Stimulated activated memory B cell treated with anti-CD40 and anti-IgM and Interleukin-4, amounts not matched to agents 10 μg/mL and 1 μg/mL and 100 μg/mL, for 72 hours (primary cell): ENCODE measurements around the gene NOC2L.

Experiments used
- ATAC-seq: fragments of 150-1000 bp; cut with Tn5 transposase; 2 replicates; pipeline ENCODE4 v1.10.0; 2021
- H3K27ac Mint-ChIP-seq: one replicate; pipeline ENCODE4 v1.8.0; 2022; ENCODE audit warnings: mild to moderate bottlenecking, mixed read lengths
- H3K27me3 Mint-ChIP-seq: one replicate; pipeline ENCODE4 v1.8.0; 2022; ENCODE audit warnings: mixed read lengths
- H3K36me3 Mint-ChIP-seq: one replicate; pipeline ENCODE4 v1.8.0; 2022; ENCODE audit warnings: mixed read lengths
- H3K4me1 Mint-ChIP-seq: one replicate; pipeline ENCODE4 v1.8.0; 2022; ENCODE audit warnings: mixed read lengths
- H3K4me3 Mint-ChIP-seq: one replicate; pipeline ENCODE4 v1.8.0; 2022; ENCODE audit warnings: mild to moderate bottlenecking, moderate library complexity, mixed read lengths
- H3K9me3 Mint-ChIP-seq: one replicate; pipeline ENCODE4 v1.8.0; 2022; ENCODE audit warnings: mixed read lengths

Gene NOC2L

DNA sequence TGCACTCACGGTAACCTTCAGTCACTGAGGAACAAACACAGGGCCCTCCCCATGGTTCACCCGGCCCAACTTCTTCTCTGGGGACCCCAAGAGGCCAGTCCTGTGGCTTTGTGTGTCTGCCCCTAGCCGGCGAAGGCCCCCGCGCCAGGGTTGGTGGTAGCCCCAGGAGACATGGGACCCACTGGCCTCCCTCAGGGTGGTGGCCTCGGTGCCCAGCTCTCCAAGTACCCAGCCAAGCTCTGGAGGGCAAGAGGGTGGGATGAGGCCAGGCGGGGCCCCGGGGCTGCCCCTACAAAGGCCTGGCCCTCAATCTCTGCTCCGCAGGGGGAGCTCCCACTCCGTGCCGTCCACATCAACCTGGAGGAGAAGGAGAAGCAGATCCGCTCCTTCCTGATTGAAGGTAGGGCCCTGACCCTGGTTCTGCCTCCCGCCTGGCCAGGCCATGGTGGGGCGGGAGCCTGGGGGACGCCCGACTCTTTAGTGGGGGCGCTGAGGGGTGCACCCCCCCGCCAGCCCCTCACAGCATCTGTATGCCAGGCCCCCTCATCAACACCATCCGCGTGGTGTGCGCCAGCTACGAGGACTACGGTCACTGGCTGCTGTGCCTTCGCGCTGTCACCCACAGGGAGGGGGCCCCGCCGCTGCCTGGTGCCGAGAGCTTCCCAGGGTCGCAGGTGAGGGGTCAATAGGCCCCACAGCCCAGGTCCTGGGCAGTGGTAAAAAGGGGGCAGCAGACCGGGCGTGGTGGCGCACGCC lies 12.9 kb upstream of the NOC2L start:
- Mint-ChIP-seq H3K27me3 (peaks cover 61% of the 10 kb centered on the region), H3K9me3 (no peaks in the 10 kb centered on the region), H3K36me3 (no peaks in the 10 kb centered on the region), H3K4me3 (no peak overlapping the region), H3K4me1 (peaks cover 7% of the 10 kb centered on the region), H3K27ac (no peak overlapping the region)
- ATAC-seq: no peak

DNA sequence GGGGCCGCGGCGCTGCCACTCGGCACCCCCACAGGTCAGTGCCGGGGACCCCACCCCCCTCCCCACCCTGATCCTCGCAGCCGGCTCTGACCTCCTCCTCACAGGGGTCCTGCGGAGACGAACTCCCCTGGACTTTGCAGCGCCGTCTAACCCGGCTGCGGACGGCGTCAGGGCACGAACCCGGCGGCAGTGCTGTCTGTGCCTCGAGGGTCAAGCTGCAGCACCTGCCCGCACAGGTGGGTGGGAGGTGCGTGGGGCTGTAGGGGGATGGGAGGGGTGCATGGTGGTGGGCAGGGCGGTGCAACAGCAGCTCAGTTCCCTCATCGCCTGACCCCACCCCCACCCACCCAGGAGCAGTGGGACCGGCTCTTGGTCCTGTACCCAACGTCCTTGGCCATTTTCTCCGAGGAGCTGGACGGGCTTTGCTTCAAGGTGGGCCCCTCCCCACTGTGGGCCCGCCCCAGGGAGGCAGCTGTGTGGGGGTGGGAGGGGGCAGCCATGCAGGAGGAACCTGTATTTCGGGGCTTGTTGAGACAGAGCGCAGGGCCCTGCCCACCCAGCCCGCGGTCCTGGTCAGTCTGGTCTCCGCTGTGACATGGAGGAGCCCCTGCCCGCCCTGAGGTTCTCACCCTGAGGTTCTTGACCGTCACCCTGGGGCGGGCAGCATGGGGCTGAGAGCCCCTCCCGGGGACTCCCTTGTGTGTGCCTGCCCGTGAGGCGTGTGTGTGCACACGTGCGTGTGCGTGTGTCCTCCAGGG lies 12.1 kb upstream of the NOC2L start:
- H3K4me3 Mint-ChIP-seq: no peak overlapping the region
- no peaks in the 10 kb centered on the region for H3K9me3 Mint-ChIP-seq
- ATAC-seq: no peak
- no peak overlapping the region for H3K27ac Mint-ChIP-seq
- H3K4me1 Mint-ChIP-seq: peaks cover 7% of the 10 kb centered on the region
- no peaks in the 10 kb centered on the region for H3K36me3 Mint-ChIP-seq
- peaks cover 60% of the 10 kb centered on the region for H3K27me3 Mint-ChIP-seq

DNA sequence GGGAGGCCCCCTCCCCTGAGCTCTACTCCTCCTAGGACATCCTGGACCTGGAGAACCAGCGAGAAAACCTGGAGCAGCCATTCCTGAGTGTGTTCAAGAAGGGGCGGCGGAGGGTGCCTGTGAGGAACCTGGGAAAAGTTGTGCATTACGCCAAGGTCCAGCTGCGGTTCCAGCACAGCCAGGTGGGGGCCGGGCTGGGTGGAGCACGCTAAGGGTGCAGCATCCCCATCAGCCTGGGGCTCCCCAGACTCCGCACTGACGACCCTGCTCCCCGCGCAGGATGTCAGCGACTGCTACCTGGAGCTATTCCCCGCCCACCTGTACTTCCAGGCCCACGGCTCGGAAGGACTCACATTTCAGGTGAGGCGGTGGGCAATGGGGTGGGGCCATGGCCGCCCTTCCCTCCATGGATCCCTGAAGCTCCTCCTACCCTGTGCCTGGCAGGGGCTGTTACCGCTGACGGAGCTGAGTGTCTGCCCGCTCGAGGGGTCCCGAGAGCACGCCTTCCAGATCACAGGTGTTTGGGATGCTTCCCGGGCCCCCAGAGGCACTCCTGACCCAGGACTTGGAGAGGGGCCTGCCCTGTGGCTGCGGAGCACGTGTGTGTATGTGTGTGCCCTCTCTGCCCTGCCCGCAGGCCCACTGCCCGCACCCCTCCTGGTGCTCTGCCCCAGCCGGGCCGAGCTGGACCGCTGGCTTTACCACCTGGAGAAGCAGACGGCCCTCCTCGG lies 11.4 kb upstream of the NOC2L start:
- no peak overlapping the region for H3K4me3 Mint-ChIP-seq
- H3K27ac Mint-ChIP-seq: no peak overlapping the region
- no peaks in the 10 kb centered on the region for H3K9me3 Mint-ChIP-seq
- ATAC-seq: no peak
- H3K4me1 Mint-ChIP-seq: no peaks in the 10 kb centered on the region
- H3K27me3 Mint-ChIP-seq: peaks cover 53% of the 10 kb centered on the region
- H3K36me3 Mint-ChIP-seq: no peaks in the 10 kb centered on the region

DNA sequence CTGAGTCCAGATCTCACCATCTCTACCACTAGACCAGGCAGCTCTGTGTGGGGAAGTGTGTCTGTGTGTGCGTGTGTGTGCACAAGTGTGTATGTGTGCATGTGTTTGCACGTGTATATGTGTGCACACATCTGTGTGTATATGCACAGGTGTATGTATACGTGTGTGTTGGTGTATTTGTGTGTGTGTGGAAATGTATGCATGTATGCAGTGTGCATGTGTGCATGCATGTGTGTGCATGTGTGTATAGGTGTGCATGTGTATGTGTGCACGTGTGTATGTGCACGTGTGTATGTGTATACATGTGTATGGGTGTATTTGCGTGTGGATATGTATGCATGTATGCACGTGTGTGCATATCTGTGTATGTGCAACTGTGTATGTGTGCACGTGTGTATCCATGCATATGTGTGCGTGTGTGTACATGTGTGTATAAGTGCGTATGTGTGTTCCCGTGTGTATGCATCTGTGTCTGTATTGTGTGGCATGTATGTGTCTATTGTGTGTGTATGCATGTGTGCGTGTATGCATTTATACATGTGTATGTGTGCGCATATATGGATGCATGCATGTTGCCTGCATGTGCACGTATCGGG lies 10.3 kb upstream of the NOC2L start:
- H3K27me3 Mint-ChIP-seq: peaks cover 42% of the 10 kb centered on the region
- H3K9me3 Mint-ChIP-seq: no peaks in the 10 kb centered on the region
- no peak overlapping the region for H3K4me3 Mint-ChIP-seq
- H3K27ac Mint-ChIP-seq: no peak overlapping the region
- H3K36me3 Mint-ChIP-seq: no peaks in the 10 kb centered on the region
- ATAC-seq: no peak
- H3K4me1 Mint-ChIP-seq: no peaks in the 10 kb centered on the region

DNA sequence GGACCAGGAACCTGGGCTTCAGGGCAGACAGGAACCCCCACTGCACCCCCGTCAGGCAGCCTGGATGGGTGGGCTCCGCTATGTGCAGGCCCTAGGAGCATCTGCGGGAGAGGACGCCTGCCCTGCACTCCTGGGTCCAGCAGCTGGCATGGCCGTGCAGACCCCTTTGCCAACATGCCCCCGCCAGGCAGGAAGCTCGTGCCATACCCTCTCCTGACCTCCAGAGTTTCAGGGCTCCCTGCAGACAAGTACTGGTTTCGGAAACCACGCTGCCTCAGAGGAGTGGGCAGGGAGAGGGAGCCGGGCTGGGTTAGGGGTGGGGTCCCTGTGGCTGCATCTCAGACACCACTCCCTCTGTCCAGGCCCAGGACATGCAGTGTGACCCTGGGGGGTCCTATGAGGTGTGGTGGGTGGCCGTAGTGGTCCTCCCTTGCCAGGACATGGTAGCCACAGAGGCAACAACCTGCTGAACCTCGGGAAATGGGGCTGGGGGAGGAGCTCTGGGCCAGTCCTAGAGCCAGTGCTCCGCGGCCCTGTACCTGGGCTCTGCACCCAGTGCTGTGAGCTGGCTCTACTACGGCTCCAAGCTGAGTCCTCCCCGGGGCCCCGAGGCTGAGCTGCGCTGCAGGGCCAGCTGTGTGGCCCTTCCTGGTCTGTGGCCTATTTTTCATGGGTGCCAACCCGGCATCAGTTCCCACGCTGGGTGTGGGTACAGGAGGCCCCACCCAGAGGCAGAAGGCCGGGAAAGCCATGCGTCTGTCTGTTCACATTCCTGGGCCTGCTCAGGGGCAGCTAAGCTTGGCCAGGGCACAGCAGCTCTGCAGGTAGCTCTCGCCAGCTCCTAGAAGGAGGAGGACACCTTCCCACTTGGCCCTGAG lies 8.6 kb upstream of the NOC2L start:
- Mint-ChIP-seq H3K27ac (no peak overlapping the region), H3K4me3 (no peak overlapping the region)

DNA sequence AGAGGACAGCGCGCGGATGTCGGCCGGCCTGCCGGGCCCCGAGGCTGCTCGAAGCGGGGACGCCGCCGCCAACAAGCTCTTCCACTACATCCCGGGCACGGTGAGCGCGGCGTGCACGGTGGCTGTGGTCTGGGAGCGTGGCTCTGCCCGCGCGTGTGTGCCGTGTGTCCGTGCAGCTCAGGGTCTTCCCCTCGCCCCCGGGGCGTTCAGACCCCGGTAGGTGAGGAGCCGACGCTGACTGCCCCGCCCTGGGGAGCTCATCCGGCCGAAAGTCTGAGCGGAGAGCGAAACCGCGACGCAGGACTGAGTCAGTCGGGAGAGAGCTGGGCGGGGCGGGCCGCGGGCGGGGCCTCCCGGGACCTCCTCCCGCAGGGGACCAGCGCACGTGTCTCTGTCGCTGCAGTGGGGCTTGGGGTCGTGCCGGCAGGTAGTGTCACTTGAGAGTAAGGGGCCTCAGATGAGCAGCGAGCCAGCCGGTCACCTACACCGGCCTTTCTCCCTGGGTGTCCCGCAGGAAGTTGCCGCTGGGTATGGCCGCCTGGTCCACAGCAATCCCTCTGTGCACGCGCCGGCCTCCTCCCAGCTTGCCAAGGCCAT lies 7.7 kb upstream of the NOC2L start:
- ATAC-seq: peak; percentile 80
- peak overlapping the region; percentile 83 for H3K4me3 Mint-ChIP-seq
- H3K4me1 Mint-ChIP-seq: peaks cover 6% of the 10 kb centered on the region
- H3K27ac Mint-ChIP-seq: no peak overlapping the region
- peaks cover 4% of the 10 kb centered on the region for H3K36me3 Mint-ChIP-seq
- no peaks in the 10 kb centered on the region for H3K9me3 Mint-ChIP-seq
- H3K27me3 Mint-ChIP-seq: peaks cover 17% of the 10 kb centered on the region

More for the DNA sequence above, 8.6 kb upstream of the NOC2L start:
- H3K27me3 Mint-ChIP-seq: peaks cover 26% of the 10 kb centered on the region
- no peaks in the 10 kb centered on the region for H3K9me3 Mint-ChIP-seq
- no peaks in the 10 kb centered on the region for H3K36me3 Mint-ChIP-seq
- no peak for ATAC-seq
- H3K4me1 Mint-ChIP-seq: no peaks in the 10 kb centered on the region

DNA sequence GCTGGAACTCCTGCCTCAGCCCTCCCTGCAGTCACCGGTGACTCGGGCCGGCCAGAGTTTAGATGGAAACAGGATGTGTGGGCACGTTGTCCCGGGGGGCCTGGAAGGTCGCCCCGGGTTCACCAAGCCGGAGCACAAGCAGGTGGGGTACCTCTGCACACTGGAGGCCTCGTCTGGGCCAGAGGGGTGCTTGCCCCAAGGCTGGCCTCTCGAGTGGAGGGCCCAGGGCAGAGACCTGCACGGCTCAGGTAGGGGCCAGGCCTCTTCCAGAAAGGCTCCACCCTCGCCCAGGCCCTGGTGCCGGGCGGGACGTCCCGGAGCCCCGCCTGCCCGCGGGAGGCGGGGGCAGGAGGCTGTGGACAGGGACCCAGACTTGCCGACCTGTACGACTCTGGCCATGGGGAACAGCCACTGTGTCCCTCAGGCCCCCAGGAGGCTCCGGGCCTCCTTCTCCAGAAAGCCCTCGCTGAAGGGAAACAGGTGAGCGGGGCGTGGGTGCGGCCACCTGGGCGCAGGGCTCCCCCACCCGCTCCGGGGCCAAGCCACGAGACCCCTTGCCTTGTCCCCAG lies 7.2 kb upstream of the NOC2L start, which contains the start of gene PLEKHN1:
TSS of gene PLEKHN1 (plus strand) at position 348 of the 569 bp plus-strand sequence. CDS start at position 398, 50 bp downstream.
- Mint-ChIP-seq H3K27ac (no peak within 1 kb of the TSS), H3K4me3 (peak within 1 kb of the TSS; percentile 83), H3K4me1 (peaks cover 12% of the 10 kb centered on the region), H3K36me3 (peaks cover 4% of the 10 kb centered on the region), H3K27me3 (peaks cover 11% of the 10 kb centered on the region), H3K9me3 (no peaks in the 10 kb centered on the region)
- ATAC-seq: peak; percentile 62

DNA sequence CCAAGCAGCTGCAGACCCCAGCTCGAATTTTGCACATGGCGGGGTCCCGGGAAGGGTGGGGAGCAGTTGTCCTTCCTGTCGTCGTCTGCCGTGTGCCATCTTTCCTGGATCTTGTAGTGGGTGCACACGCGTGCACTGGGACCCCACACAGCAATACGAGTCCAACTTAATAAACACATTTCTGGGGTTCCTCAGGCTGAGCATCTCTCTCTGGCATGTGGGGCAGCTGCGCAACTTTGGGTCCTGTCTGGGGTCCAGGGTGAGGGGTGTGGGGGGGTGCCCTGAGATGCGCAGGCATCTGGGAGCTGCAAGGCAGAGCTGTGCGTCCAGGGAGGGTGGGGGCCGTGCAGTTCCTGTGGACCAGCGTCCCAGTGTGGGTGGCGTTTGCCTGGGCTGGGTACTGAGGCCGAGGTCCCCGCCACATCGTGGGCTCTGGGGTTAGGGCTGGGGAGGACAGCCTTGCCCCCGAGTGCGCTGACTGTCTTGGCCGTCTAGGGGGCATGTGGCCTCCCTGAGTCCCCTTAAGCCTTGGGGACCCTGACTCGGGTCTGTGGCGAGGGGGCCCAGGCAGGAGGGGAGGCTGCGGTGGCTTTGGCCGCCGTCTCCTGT lies 6.6 kb upstream of the NOC2L start:
- H3K9me3 Mint-ChIP-seq: no peaks in the 10 kb centered on the region
- H3K27ac Mint-ChIP-seq: no peak overlapping the region
- peaks cover 10% of the 10 kb centered on the region for H3K27me3 Mint-ChIP-seq
- ATAC-seq: no peak
- peak overlapping the region; percentile 26 for H3K4me3 Mint-ChIP-seq
- peaks cover 12% of the 10 kb centered on the region for H3K4me1 Mint-ChIP-seq
- peaks cover 4% of the 10 kb centered on the region for H3K36me3 Mint-ChIP-seq

DNA sequence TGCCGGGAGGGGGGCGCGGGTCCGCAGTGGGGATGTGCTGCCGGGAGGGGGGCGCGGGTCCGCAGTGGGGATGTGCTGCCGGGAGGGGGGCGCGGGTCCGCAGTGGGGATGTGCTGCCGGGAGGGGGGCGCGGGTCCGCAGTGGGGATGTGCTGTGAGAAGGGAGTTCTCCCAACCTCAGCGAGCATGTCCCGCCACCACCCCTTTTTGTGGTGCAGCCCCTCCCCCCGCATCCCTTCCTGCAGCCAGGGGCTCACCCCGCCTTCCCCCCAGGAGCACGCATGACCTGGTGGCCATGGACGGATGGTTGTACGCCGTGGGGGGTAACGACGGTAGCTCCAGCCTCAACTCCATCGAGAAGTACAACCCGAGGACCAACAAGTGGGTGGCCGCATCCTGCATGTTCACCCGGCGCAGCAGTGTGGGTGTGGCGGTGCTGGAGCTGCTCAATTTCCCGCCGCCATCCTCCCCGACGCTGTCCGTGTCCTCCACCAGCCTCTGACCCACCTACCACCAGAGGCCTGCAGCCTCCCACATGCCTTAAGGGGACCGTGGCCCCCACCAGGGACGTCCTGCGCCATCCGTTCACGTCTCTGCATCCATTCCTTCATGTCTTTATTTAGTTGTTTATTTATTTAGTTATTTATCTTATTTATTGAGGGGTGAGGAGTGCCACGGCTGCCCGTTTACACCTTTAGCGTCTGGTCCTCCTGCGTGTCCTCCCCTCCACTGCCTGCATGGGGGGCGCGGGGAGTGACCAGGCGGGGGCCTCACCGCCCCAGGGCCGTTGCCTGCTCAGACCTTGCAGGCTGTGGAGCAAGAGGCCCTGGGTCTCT lies 5.9 kb upstream of the NOC2L start:
- Mint-ChIP-seq H3K27ac (no peak overlapping the region), H3K4me3 (no peak overlapping the region), H3K4me1 (peaks cover 12% of the 10 kb centered on the region), H3K9me3 (no peaks in the 10 kb centered on the region), H3K27me3 (peaks cover 10% of the 10 kb centered on the region), H3K36me3 (peaks cover 4% of the 10 kb centered on the region)
- no peak for ATAC-seq

DNA sequence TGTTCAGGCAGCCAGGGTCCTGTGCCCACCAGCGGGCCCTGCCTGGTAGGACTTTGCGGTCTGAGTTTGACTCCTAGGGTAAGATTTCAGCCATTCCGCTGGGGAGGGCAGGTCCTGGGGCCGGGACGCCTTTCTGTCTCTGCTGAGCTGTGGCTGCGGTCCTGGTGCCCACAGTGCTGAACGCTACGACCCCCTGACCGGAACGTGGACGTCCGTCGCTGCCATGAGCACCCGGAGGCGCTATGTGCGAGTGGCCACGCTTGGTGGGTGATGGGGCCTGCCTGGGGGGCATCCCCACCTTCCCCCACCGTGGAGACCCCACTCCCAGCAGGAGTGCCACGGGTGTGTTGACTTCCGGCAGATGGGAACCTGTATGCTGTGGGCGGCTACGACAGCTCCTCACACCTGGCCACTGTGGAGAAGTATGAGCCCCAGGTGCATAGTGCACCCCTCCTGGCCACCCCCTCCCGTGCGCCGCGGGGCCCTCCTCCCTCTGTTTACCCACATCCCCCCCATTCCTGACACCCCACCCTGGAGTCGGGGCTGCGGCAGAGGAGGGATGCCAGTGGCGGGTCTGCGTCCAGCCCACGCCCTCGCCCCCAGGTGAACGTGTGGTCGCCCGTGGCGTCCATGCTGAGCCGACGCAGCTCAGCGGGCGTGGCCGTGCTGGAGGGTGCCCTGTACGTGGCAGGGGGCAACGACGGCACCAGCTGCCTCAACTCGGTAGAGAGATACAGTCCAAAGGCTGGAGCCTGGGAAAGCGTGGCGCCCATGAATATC lies 4.9 kb upstream of the NOC2L start:
- H3K4me3 Mint-ChIP-seq: no peak overlapping the region
- no peak overlapping the region for H3K27ac Mint-ChIP-seq

DNA sequence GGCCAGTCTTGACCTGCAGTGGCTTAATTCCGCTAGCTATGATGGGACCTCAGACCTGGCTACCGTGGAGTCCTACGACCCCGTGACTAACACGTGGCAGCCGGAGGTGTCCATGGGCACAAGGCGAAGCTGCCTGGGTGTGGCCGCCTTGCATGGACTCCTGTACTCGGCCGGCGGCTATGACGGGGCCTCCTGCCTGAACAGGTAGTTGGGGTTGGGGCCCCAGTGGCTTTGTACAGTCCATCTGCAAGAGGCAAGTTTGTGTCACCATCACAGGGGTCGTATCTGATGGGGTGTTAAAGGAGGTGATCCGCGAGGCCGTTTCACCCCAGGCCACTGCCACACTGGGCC lies 4.2 kb upstream of the NOC2L start:
- no peak for ATAC-seq
- H3K4me3 Mint-ChIP-seq: no peak overlapping the region
- peaks cover 17% of the 10 kb centered on the region for H3K4me1 Mint-ChIP-seq
- H3K9me3 Mint-ChIP-seq: no peaks in the 10 kb centered on the region
- H3K36me3 Mint-ChIP-seq: peaks cover 4% of the 10 kb centered on the region
- peaks cover 3% of the 10 kb centered on the region for H3K27me3 Mint-ChIP-seq
- H3K27ac Mint-ChIP-seq: no peak overlapping the region

More for the DNA sequence above, 4.9 kb upstream of the NOC2L start:
- Mint-ChIP-seq H3K4me1 (peaks cover 12% of the 10 kb centered on the region), H3K9me3 (no peaks in the 10 kb centered on the region), H3K36me3 (peaks cover 4% of the 10 kb centered on the region), H3K27me3 (peaks cover 10% of the 10 kb centered on the region)
- ATAC-seq: no peak
